ENCODE measurements around the gene CFAP43. TPM values are rescaled to one million over a fixed set of nuclear protein-coding genes. Genes with fewer than 3 reads are reported as not detected.

CFAP43 gene
- total RNA-seq, 2 donors from 2014 or later: 2.6 to 4.1 TPM

DNA sequence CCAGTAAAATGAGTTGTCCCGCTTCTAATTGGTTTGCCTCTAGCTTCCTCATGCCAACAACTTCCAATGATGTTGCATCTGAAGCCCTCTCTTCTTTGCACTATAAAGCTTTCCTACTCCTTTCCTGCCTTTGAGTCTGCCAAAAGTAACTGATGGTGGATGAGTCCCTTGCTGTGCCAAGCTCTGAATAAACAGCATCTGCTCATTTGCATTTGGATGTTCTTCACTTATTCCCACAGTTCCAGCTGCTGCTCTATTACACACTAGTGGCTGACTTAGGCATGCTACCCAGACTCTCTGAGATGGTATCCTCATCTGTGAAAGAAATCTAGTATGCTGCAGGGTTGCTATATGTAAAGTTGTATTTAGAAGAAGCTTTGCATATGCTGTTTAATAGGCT lies 85.3 kb downstream of the CFAP43 start:
- Mint-ChIP-seq H3K27me3 (ENCODE audit: insufficient read depth) (no peaks in the 10 kb centered on the region), H3K36me3 (ENCODE audit: low read depth) (peaks cover 6% of the 10 kb centered on the region), H3K4me3 (no peak overlapping the region), H3K4me1 (peaks cover 24% of the 10 kb centered on the region), H3K27ac (no peak overlapping the region), H3K9me3 (peaks cover 19% of the 10 kb centered on the region)
- Histone ChIP-seq H3K27ac (ENCODE audit: low read depth, low read length) (no peak overlapping the region), H3K9ac (ENCODE audit: extremely low read depth, low read length, poor library complexity, severe bottlenecking) (no peak overlapping the region), H3K27me3 (ENCODE audit: control insufficient read depth, insufficient read depth, low read length, poor library complexity, severe bottlenecking) (no peaks in the 10 kb centered on the region), H3K36me3 (ENCODE audit: control insufficient read depth, insufficient read depth, low read length) (no peaks in the 10 kb centered on the region), H3K4me3 (ENCODE audit: low read length) (no peak overlapping the region), H3K9me3 (ENCODE audit: control insufficient read depth, low read length) (peaks cover 18% of the 10 kb centered on the region), H3K4me1 (ENCODE audit: control insufficient read depth, insufficient read depth, low read length) (peaks cover 2% of the 10 kb centered on the region)
- DNase-seq: no peak
- WGBS, 2 experiments (ENCODE audit: insufficient coverage in 1 of 2, insufficient read length in 1 of 2): 57 to 79% methylated on average over 1 of the region's 1 CpG
- no peak for TF ChIP-seq CTCF (conservative IDR thresholded peaks at IDR 0.05)

DNA sequence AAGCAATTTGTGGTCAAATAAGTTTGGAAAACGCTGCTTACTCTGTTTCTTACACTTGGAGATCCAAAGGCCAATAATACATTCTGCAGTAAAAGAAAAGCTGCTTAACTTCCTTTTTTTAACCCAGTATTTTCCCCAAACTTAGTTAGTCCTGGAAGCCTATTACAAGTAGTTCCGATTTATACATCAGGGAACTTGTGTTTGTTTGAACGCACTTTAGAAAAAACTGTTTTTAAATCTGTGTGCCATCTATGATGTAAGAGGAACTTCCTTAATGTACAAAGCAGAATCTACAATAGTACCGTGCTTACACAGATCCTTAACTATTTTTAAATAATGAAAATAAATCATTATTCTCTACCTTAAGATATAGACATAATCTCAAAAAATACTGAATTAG lies 87.2 kb downstream of the CFAP43 start:
- peaks cover 21% of the 10 kb centered on the region for H3K4me1 Mint-ChIP-seq
- no peak overlapping the region for H3K4me3 ChIP-seq (ENCODE audit: low read length)
- H3K27me3 ChIP-seq (ENCODE audit: control insufficient read depth, insufficient read depth, low read length, poor library complexity, severe bottlenecking): no peaks in the 10 kb centered on the region
- no peak for DNase-seq
- no peak overlapping the region for H3K27ac ChIP-seq (ENCODE audit: low read depth, low read length)
- 93 to 95% methylated on average over 2 to 4 of the region's 4 CpGs for WGBS, 2 experiments (ENCODE audit: insufficient coverage in 1 of 2, insufficient read length in 1 of 2)
- no peak for TF ChIP-seq CTCF (conservative IDR thresholded peaks at IDR 0.05)
- H3K9me3 Mint-ChIP-seq: no peaks in the 10 kb centered on the region
- no peaks in the 10 kb centered on the region for H3K27me3 Mint-ChIP-seq (ENCODE audit: insufficient read depth)
- H3K36me3 Mint-ChIP-seq (ENCODE audit: low read depth): no peaks in the 10 kb centered on the region
- peaks cover 2% of the 10 kb centered on the region for H3K4me1 ChIP-seq (ENCODE audit: control insufficient read depth, insufficient read depth, low read length)
- H3K9me3 ChIP-seq (ENCODE audit: control insufficient read depth, low read length): no peaks in the 10 kb centered on the region
- H3K4me3 Mint-ChIP-seq: no peak overlapping the region
- no peak overlapping the region for H3K27ac Mint-ChIP-seq
- H3K36me3 ChIP-seq (ENCODE audit: control insufficient read depth, insufficient read depth, low read length): no peaks in the 10 kb centered on the region
- H3K9ac ChIP-seq (ENCODE audit: extremely low read depth, low read length, poor library complexity, severe bottlenecking): no peak overlapping the region

GRCh38 chr10:104143829-104144228 lies 88.3 kb downstream of the CFAP43 start:
- Histone ChIP-seq H3K4me3 (ENCODE audit: low read length) (no peak overlapping the region), H3K9me3 (ENCODE audit: control insufficient read depth, low read length) (no peaks in the 10 kb centered on the region), H3K27me3 (ENCODE audit: control insufficient read depth, insufficient read depth, low read length, poor library complexity, severe bottlenecking) (no peaks in the 10 kb centered on the region), H3K36me3 (ENCODE audit: control insufficient read depth, insufficient read depth, low read length) (no peaks in the 10 kb centered on the region), H3K27ac (ENCODE audit: low read depth, low read length) (no peak overlapping the region), H3K9ac (ENCODE audit: extremely low read depth, low read length, poor library complexity, severe bottlenecking) (no peak overlapping the region), H3K4me1 (ENCODE audit: control insufficient read depth, insufficient read depth, low read length) (peaks cover 2% of the 10 kb centered on the region)
- no peaks in the 10 kb centered on the region for H3K36me3 Mint-ChIP-seq (ENCODE audit: low read depth)
- TF ChIP-seq CTCF (conservative IDR thresholded peaks at IDR 0.05): no peak
- no peak overlapping the region for H3K27ac Mint-ChIP-seq
- no peak for DNase-seq
- no peaks in the 10 kb centered on the region for H3K27me3 Mint-ChIP-seq (ENCODE audit: insufficient read depth)
- H3K4me1 Mint-ChIP-seq: peaks cover 20% of the 10 kb centered on the region
- no peak overlapping the region for H3K4me3 Mint-ChIP-seq
- H3K9me3 Mint-ChIP-seq: no peaks in the 10 kb centered on the region
- 93 to 94% methylated on average over 2 to 3 of the region's 3 CpGs for WGBS, 2 experiments (ENCODE audit: insufficient coverage in 1 of 2, insufficient read length in 1 of 2)
